Fibroblast of skin of right quadriceps (primary cell): ENCODE results near the gene RYR3.
"Not testable (repeated sequence)": the region's sequence is repeated elsewhere in the genome, so short reads cannot be mapped to it uniquely, and the experiment has no call there.

Experiments
- DNase-seq: peaks from one replicate; pipeline ENCODE4 v3.0.0-alpha.2; 2013

RYR3 gene

DNA sequence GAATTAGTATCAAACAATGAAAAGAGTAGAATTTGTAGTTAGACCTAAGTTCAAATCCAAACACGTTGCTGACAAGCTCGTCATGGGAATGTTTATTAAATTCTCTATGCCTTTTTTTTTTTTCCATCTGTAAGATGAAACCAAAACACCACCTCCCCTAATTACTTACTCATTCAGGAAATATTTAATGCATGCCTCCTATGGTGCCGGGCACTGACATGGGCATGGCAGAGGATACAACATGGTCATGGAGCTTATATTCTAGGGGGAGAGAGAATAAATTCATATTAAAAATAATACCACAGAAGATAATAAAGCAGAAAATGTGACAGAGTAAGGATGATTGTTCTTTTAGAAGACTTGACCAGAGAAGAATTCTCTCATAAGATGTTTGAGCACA, 215.8 kb downstream of the RYR3 start:
- DNase-seq = no peak

DNA sequence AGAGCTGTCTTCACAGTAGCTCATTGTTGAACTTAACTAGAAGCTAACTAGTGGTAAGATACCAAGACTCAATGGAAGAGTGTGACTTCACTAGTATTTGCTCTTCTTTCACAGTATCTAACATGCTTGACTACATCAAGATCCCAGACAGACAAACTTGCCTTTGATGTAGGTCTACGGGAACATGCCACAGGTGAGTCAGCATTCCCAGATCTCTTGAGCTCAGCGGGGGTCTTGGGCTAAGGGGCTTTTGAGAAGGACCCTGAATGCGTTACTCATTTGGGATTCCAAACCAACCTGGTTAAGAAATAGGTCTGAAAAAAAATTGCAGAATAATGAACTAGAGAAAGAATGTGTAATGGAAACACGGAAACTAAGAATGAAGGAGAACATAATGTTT, 222.4 kb downstream of the RYR3 start:
- DNase-seq = no peak

DNA sequence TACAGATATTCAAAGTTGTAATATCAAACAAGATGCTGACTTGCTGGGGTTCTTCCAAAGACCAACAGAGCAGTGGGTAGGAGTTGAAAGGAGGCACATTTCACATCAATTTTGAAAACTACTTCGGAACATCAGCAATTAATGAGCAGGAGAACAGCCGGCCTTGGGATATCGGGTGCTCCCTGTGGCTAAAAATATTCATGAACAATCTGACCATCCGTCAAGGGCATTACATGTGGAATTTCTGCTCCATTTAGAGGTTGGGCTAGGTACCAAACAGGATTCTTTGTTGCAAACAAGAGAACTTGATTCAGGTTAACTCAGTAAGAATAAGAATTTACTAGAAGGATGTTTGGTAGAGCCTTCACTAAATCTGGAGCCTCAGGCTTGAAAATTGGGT, 223.9 kb downstream of the RYR3 start:
- no peak for DNase-seq

GRCh38 chr15:33535135-33535534, 224.4 kb downstream of the RYR3 start:
- DNase-seq = no peak

DNA sequence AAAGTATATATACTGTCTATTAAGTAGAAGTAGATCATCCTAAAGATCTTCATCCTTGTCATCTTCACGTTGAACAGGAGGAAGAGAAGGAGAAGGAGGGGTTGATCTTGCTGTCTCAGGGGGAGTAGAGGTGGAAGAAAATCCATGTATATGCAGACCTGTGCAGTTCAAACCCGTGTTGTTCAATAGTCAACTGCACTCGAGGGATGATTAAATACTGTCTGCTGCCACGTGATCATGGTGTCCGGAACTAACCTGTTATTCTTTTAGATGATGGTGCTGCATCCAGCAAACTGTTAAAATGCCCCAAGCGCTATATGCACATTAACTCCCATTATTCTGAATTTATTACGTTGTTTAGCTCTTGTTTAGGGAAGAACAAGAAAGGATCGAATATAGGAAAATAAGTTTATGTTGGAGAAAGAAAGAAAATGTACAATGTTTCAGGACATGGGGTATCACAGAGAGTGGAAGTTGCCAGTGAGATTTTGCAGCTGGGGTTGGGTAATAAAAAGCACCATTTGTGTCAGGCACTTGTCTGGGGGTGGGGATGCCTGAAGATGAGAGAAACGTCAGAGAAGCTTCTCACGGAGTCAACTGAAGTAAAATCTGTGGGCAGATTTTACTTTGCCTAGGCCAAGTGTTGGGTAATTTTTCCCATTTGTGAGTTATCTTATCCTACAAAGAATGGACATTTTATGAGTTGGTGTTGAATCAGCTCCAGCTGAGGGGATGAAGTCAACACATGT, 229.2 kb downstream of the RYR3 start:
- no peak for DNase-seq

GRCh38 chr15:33543957-33544356, 233.2 kb downstream of the RYR3 start:
- DNase-seq = no peak

GRCh38 chr15:33545866-33546265, 235.1 kb downstream of the RYR3 start:
- no peak for DNase-seq

- peak; percentile 22 for DNase-seq
These were observed 237.1 kb downstream of the RYR3 start for GRCh38 chr15:33547876-33548275.

DNA sequence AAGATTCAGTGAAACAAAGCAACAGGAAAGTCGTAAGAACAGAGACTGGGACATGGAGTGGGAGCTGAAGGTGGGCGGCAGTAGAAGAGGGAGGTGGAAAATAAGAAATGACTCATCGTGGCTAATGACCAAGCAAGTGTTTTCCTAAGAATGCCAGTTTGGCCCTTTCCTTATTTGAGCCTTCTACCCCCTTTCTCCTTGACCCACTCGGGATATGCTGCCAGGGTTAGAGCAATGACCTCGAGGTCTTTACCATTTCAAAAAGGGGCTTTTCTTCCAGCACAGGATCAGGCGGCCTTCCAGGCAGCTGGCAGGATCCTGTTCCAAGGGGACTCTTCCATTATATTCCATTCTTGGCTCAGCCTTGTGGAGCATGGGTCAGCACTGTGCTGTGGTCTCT, 241.1 kb downstream of the RYR3 start:
- no peak for DNase-seq

DNA sequence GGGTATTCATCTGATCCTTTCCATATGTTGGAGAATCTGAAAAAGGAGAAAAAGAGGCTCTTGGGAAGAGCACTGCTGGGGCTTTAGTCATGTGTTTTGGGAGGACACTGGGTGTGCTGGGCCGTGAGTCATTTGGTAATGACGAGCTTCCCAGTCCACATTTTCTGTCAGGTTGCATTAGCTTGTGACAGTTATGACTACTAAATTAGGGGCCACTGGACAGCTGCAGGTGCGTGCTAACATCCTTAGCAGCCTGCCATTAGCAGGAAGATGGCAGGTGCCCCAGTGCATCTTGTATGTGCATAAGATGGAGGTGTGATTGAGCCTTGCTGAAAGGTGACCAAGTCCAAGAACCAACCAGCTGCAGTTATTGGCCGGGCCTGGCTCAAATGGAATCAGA, 242.4 kb downstream of the RYR3 start:
- DNase-seq = no peak

- no peak for DNase-seq
These were observed 248.6 kb downstream of the RYR3 start for GRCh38 chr15:33559207-33559890.

DNA sequence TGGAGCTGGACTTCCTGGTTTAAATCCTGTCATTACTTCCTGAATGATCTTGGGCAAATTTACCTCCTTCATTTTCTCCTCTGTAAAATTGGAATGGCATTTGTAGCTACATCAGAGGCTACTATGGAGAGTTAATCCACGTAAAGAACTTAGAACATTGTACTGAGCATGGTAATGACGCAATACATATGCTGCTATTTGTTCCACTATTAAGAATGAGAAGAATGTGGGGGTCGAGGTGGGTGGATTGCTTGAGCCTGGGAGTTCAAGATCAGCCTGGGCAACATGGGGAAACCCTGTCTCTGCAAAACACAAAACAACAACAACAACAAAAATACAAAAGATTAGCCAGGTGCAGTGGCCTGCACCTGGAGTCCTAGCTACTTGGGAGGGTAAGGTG, 250.6 kb downstream of the RYR3 start:
- DNase-seq = no peak

GRCh38 chr15:33561967-33562366, 251.2 kb downstream of the RYR3 start:
- no peak for DNase-seq

GRCh38 chr15:33565094-33565493, 254.3 kb downstream of the RYR3 start:
- peak; percentile 30 for DNase-seq

DNA sequence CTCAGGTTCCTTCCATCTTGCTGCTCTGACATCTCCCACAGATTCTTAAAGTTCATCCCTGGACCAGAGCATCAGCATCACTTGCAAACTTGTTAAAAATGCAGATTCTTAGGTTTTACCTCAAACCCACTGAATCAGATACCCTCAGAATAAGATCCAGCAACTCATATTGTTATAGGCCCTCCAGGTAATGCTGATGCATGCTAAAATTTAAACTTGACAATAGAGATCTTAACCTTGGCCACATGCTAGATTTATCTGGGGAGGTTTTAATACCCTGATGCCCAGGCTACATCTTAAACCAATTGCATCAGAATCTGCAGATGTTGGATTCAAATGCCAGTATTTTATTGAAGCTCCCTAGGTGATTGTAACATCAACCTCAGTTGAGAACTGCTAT, 256.9 kb downstream of the RYR3 start:
- DNase-seq = no peak

DNA sequence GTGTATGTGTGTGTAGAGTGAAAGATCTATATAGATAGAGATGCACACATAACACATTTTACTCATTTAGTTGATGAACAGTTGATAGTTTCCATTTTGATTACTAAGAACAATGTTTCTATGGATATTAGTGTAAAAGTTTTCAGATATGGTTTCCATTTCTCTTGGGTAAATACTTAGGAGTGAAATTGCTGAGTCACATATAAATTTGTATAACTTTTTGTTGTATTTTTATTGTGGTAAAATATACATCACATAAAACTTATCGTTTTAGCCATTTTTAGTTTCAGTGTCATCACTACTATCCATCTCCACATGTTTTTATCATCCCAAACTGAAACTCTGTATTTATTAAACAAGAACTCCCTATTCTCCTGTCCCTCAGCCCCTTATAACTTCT, 258.3 kb downstream of the RYR3 start:
- DNase-seq = no peak

- not testable (repeated sequence) for DNase-seq
These were observed 267.1 kb downstream of the RYR3 start for GRCh38 chr15:33577911-33578310.

- no peak for DNase-seq
These were observed 269.8 kb downstream of the RYR3 start for GRCh38 chr15:33580526-33580925.

GRCh38 chr15:33581032-33581431, 270.3 kb downstream of the RYR3 start:
- DNase-seq = peak; percentile 13

DNA sequence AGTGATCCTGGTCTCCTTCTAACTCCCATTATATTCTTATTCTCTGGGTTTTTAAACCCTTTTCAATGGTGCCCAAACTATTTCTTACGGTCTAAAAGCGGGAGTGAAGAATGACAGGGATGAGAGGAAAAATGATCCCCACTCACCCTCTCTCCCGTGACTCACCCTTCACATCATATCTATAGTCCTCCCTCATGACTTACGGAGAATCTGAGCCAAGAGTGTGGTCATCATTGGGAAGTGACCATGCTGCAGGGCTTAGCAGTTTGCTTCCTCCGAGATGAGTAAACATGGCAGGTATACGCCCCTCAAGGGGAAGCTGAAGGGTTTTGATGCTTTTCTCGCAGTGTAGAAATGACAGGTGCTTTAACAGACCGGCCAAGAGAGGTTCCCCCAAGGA, 274.0 kb downstream of the RYR3 start:
- peak; percentile 7 for DNase-seq

GRCh38 chr15:33586786-33587697, 276.3 kb downstream of the RYR3 start:
- DNase-seq = no peak

DNA sequence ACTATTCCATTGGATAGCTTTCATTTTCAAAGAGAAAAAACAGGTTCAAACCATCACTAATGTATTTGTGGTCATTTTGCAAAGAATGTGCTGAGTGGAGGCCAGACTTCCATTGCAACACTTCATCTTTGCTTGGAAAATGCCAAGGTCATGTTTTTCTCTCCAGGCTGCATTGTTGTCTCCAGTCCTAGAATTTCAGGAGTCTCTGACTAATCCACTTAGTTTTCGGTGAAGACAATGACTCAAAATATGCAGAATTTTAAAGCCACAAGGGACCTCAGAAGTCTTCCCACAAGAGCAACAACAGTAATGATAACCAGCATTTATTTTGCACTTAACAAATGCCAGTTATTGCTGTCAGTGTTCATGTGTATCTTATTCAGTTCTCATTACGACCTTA, 277.0 kb downstream of the RYR3 start:
- DNase-seq = no peak

DNA sequence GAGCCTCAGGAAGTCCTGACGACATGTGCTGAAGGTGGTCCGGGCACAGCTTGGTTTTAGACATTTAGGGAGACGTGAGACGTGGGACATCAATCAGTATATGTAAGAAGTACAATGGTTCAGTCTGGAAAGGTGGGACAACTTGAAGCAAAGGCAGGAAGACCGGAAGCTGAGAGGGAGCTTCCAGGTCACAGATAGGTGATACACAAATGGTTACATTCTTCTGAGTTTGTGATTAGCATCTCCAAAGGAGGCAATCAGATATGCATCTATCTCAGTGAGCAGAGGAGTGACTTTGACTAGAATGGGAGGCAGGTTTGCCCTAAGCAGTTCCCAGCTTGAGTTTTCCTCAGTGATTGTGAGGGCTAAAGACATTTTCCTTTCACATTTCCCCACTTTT, 282.1 kb downstream of the RYR3 start:
- DNase-seq = no peak

GRCh38 chr15:33598382-33598781, 287.6 kb downstream of the RYR3 start:
- not testable (repeated sequence) for DNase-seq
